HepG2 (cell line): ENCODE measurements around the gene GAB3. TPM values are rescaled to one million over a fixed set of nuclear protein-coding genes. Genes with fewer than 3 reads are reported as not detected.

Source experiments
- ATAC-seq: fragments of 200-7000 bp; cut with Tn5 transposase; 3 replicates; pipeline ENCODE4 v1.9.1; 2020; ENCODE audit warnings: mild to moderate bottlenecking, moderate library complexity
- BruUV-seq: library from RNA; stranded (reverse); fragments of 400-500 nt; replicated peaks from 2 replicates; lab custom pipeline; 2021; lab: Mats Ljungman, UMichigan
- CTCF ChIA-PET: fragments of 300-600 bp; formaldehyde crosslinking; extraction: SDS; loops from one replicate; lab custom pipeline; 2021; ENCODE audit warnings: low total read pairs, inconsistent platforms, low intra/inter-chr PET ratio; lab: Yijun Ruan, JAX
- POLR2A ChIA-PET: fragments of 350-600 bp; sonication (Branson Sonifier 250); formaldehyde crosslinking; loops from one replicate; lab custom pipeline; 2020; ENCODE audit warnings: antibody characterized with exemption, inconsistent platforms; lab: Yijun Ruan, JAX
- DNase-seq: peaks from one replicate; pipeline ENCODE4 v3.0.0-alpha.2; 2015; ENCODE audit warnings: low spot score
- FAIRE-seq: peaks from 3 replicates; lab custom pipeline; 2011; peaks lifted over from hg19 to GRCh38; lab: Jason Lieb, UNC
- H2AFZ ChIP-seq: one replicate; pipeline ENCODE4 v1.6.1; 2011; ENCODE audit warnings: low read length, inconsistent platforms
- H3K27ac ChIP-seq: fragments of 300-600 bp; 3 replicates; pipeline ENCODE4 v1.8.0; 2011; ENCODE audit warnings: mixed run types, mild to moderate bottlenecking, mixed read lengths, low read length, inconsistent platforms; ENCODE audit not compliant: insufficient read depth; ENCODE audit errors: extremely low read length
- H3K27me3 ChIP-seq, 2 experiments: fragments of 200-600 bp in 1 of 2; 2 replicates in 1 of 2; 3 replicates in 1 of 2; pipeline versions ENCODE4 v1.6.0 to v1.8.0; 2011; ENCODE audit warnings: low read length in 2 of 2, mild to moderate bottlenecking in 2 of 2, moderate library complexity in 2 of 2, inconsistent platforms in 1 of 2; ENCODE audit not compliant: insufficient read depth in 2 of 2, control insufficient read depth in 1 of 2
- H3K36me3 ChIP-seq, 2 experiments: fragments of 200-600 bp in 1 of 2; replicated peaks in 1 of 2; 2 replicates in 1 of 2; 3 replicates in 1 of 2; pipeline versions ENCODE4 v1.5.1 to v1.8.0; 2011; ENCODE audit warnings: low read length in 2 of 2, inconsistent platforms in 1 of 2; ENCODE audit not compliant: insufficient read depth in 2 of 2, control insufficient read depth in 1 of 2
- H3K4me1 ChIP-seq: 2 replicates; pipeline ENCODE4 v1.5.1; 2012; ENCODE audit warnings: low read length, inconsistent platforms; ENCODE audit not compliant: insufficient read depth
- H3K4me2 ChIP-seq: 2 replicates; pipeline ENCODE4 v1.6.0; 2011; ENCODE audit warnings: low read depth, low read length, inconsistent platforms
- H3K4me3 ChIP-seq, 3 experiments: fragments of 200-600 bp in 1 of 3; sonication (generic), shearing (Covaris generic) in 1 of 3; replicated peaks in 1 of 3; 2 replicates each; pipeline ENCODE4 v1.5.1; 2011 to 2016; ENCODE audit warnings: low read length in 3 of 3, inconsistent platforms in 2 of 3, low read depth in 2 of 3, mild to moderate bottlenecking in 2 of 3, control low read depth in 1 of 3, mixed read lengths in 1 of 3; ENCODE audit not compliant: insufficient read depth in 1 of 3
- H3K79me2 ChIP-seq: one replicate; pipeline ENCODE4 v1.6.1; 2011; ENCODE audit warnings: low read length, inconsistent platforms; ENCODE audit not compliant: insufficient read depth
- H3K9ac ChIP-seq: 2 replicates; pipeline ENCODE4 v1.6.0; 2011; ENCODE audit warnings: mild to moderate bottlenecking, low read depth, low read length, inconsistent platforms; ENCODE audit not compliant: insufficient read depth
- H3K9me3 ChIP-seq: 2 replicates; pipeline ENCODE4 v1.5.1; 2012; ENCODE audit warnings: mild to moderate bottlenecking, low read length
- H4K20me1 ChIP-seq: 2 replicates; pipeline ENCODE4 v1.6.0; 2011; ENCODE audit warnings: inconsistent platforms, mild to moderate bottlenecking, low read length, moderate library complexity; ENCODE audit not compliant: insufficient read depth
- ATRX ChIP-seq: sonication (generic); formaldehyde crosslinking; IDR thresholded peaks from 2 replicates; pipeline ENCODE4 v1.4.0; 2020; ENCODE audit warnings: missing genetic modification reagents, borderline replicate concordance
- MIXL1 ChIP-seq: IDR thresholded peaks from 2 replicates; pipeline ENCODE4 v1.6.1; 2016
- NKX3-1 ChIP-seq: sonication (generic); formaldehyde crosslinking; IDR thresholded peaks from 2 replicates; pipeline ENCODE4 v1.5.0; 2020; ENCODE audit warnings: missing genetic modification reagents
- SAFB2 ChIP-seq: sonication (generic); formaldehyde crosslinking; IDR thresholded peaks from 2 replicates; pipeline ENCODE4 v1.5.1; 2020; ENCODE audit warnings: missing genetic modification reagents, low read depth, mild to moderate bottlenecking, borderline replicate concordance
- ZNF619 ChIP-seq: sonication (generic); formaldehyde crosslinking; IDR thresholded peaks from 2 replicates; pipeline ENCODE4 v1.4.0; 2020; ENCODE audit warnings: mild to moderate bottlenecking, missing genetic modification reagents
- ZNF773 ChIP-seq: sonication (generic); formaldehyde crosslinking; IDR thresholded peaks from 2 replicates; pipeline ENCODE4 v1.4.0; 2020; ENCODE audit warnings: missing genetic modification reagents, borderline replicate concordance
- ZNF781 ChIP-seq: sonication (generic); formaldehyde crosslinking; IDR thresholded peaks from 2 replicates; pipeline ENCODE4 v1.5.1; 2020; ENCODE audit warnings: borderline replicate concordance, mild to moderate bottlenecking, missing genetic modification reagents; ENCODE audit errors: not compliant biosample characterization
- ZNF850 ChIP-seq: sonication (generic); formaldehyde crosslinking; conservative IDR thresholded peaks from 2 replicates; pipeline ENCODE4 v1.9.0; 2021; ENCODE audit warnings: mild to moderate bottlenecking, missing genetic modification reagents
- WGBS: methylation state at CpG from one replicate; pipeline ENCODE4 v1.1.6; 2017; ENCODE audit warnings: low lambda C conversion rate; 5-methylcytosine and 5-hydroxymethylcytosine counted together
- in situ Hi-C: cut with HindIII; loops from 2 replicates; pipeline ENCODE4 v1.10.0; 2017; ENCODE audit warnings: low pct_unique_long_range_greater_than_20kb; ENCODE audit not compliant: extremely low pct_ligation_motif_present
- intact Hi-C: fragments of 100-400 bp; cut with micrococcal nuclease; formaldehyde crosslinking; loops from one replicate; pipeline ENCODE4 v1.10.0; 2022; ENCODE audit not compliant: unreplicated experiment
- polyA plus RNA-seq, 8 experiments: library from polyadenylated mRNA; depleted of rRNA in 3 of 8; stranded (reverse) in 7 of 8; unstranded in 1 of 8; fragments of >200 nt; fragmentation: Illumina TruSeq in 4 of 8; extraction: Trizol in 4 of 8; gene quantifications; 2 replicates each; pipeline versions ENCODE4 v1.2.1 to v1.2.3, GENCODE V29; 2011 to 2016; ENCODE audit warnings: low read depth in 4 of 8, missing spikeins in 1 of 8, mixed read lengths in 1 of 8; ENCODE audit not compliant: insufficient read depth in 1 of 8
- total RNA-seq, 5 experiments: library from RNA; depleted of rRNA; stranded (reverse); fragments of >200 nt; fragmentation: Illumina TruSeq; extraction: Trizol; gene quantifications; 2 replicates each; pipeline ENCODE4 v1.2.3, GENCODE V29; 2016; ENCODE audit warnings: low read depth in 1 of 5
- TF ChIP-seq, protein P1 (sequence below): sonication (generic); formaldehyde crosslinking; conservative IDR thresholded peaks from 2 replicates; pipeline ENCODE4 v1.5.0; 2020; ENCODE audit warnings: missing genetic modification reagents
- TF ChIP-seq, protein P2 (sequence below): sonication (generic); formaldehyde crosslinking; IDR thresholded peaks from 2 replicates; pipeline ENCODE4 v1.4.0; 2020; ENCODE audit warnings: missing genetic modification reagents, mild to moderate bottlenecking, borderline replicate concordance
- TF ChIP-seq, protein P3 (sequence below): sonication (generic); formaldehyde crosslinking; IDR thresholded peaks from 2 replicates; pipeline ENCODE4 v1.5.1; 2020; ENCODE audit warnings: mild to moderate bottlenecking, missing genetic modification reagents, moderate library complexity

GAB3 gene
- total and polyA plus RNA-seq, 2 of the 13 experiments (the other 11 are each of a cell fraction or from before 2014, with no cell fraction given) = not detected

DNA sequence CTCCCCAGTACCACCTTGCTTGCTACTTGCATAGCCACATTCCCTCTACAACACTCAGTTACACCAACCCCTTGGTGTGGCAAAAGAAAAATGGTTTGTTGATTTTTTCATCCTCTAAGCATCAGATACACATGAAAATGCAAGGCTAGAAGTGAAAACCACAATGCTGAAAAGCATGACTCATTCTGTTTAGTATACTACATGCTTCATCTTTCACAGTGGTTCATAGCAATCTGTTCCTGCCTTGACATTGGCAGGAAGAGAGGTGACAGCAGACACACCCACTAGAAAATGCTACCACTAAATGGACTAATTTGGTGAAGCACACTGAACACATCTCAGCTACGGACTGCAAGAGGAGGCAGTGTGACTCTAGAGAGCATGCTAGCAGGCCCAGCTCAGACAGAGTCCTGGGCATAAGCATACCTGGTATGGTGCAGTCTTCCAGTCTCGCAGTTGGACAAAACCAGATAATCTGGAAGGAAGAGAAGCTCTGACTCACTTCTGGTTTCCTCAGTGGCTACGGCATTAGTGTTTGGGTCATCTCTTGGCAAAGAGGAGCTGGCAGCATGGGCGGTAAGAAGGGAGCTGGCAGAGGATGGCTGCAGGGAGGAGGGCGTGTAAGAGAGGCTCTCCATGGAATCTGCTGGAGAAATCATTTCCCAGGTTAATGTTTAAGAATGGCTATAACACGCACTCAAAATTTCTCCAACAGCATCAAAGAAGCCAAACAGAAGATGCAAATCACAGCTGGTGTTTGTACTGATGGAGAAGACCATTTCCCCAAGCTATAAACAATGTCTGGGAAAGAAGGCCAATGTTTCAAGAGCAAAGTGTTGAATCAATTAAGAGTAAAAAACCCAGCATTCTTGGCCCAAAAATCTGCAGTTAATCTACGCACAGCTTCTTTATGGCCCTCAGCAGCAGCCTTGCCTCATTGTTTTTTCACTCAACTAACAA is 37.8 kb downstream of the GAB3 start:
- WGBS = 11% methylated on average over 6 of the region's 7 CpGs

More for the DNA sequence above, 37.8 kb downstream of the GAB3 start:
- Histone ChIP-seq H3K4me2 (no peak overlapping the region), H3K9me3 (no peaks in the 10 kb centered on the region), H3K9ac (no peak overlapping the region), H3K36me3 (no peaks in the 10 kb centered on the region), H3K79me2 (no peaks in the 10 kb centered on the region), H3K27ac (no peak overlapping the region), H2AFZ (no peak overlapping the region), H3K4me1 (no peaks in the 10 kb centered on the region), H3K27me3 (no peaks in the 10 kb centered on the region), H3K4me3 (no peak overlapping the region), H4K20me1 (no peaks in the 10 kb centered on the region)
- TF ChIP-seq, protein P1, sequence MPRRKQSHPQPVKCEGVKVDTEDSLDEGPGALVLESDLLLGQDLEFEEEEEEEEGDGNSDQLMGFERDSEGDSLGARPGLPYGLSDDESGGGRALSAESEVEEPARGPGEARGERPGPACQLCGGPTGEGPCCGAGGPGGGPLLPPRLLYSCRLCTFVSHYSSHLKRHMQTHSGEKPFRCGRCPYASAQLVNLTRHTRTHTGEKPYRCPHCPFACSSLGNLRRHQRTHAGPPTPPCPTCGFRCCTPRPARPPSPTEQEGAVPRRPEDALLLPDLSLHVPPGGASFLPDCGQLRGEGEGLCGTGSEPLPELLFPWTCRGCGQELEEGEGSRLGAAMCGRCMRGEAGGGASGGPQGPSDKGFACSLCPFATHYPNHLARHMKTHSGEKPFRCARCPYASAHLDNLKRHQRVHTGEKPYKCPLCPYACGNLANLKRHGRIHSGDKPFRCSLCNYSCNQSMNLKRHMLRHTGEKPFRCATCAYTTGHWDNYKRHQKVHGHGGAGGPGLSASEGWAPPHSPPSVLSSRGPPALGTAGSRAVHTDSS = no peak
- no peak for TF ChIP-seq NKX3-1 (CRISPR knock-in tag)
- TF ChIP-seq ZNF850 = no peak
- TF ChIP-seq ZNF781 (CRISPR knock-in tag) = no peak
- no peak for TF ChIP-seq ZNF773 (CRISPR knock-in tag)
- TF ChIP-seq MIXL1 (CRISPR knock-in tag) = no peak
- TF ChIP-seq SAFB2 (CRISPR knock-in tag) = no peak
- TF ChIP-seq ATRX (CRISPR knock-in tag) = no peak
- TF ChIP-seq, protein P2, sequence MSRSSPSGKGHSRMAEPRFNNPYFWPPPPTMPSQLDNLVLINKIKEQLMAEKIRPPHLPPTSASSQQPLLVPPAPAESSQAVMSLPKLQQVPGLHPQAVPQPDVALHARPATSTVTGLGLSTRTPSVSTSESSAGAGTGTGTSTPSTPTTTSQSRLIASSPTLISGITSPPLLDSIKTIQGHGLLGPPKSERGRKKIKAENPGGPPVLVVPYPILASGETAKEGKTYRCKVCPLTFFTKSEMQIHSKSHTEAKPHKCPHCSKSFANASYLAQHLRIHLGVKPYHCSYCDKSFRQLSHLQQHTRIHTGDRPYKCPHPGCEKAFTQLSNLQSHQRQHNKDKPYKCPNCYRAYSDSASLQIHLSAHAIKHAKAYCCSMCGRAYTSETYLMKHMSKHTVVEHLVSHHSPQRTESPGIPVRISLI = no peak
- no peak for TF ChIP-seq ZNF619
- TF ChIP-seq, protein P3, sequence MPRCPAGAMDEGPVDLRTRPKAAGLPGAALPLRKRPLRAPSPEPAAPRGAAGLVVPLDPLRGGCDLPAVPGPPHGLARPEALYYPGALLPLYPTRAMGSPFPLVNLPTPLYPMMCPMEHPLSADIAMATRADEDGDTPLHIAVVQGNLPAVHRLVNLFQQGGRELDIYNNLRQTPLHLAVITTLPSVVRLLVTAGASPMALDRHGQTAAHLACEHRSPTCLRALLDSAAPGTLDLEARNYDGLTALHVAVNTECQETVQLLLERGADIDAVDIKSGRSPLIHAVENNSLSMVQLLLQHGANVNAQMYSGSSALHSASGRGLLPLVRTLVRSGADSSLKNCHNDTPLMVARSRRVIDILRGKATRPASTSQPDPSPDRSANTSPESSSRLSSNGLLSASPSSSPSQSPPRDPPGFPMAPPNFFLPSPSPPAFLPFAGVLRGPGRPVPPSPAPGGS (CRISPR knock-in tag) = no peak
- in situ Hi-C loops = no loop called here
- intact Hi-C loops = no loop called here
- FAIRE-seq (no peak), DNase-seq (no peak), ATAC-seq (no peak)
- ChIA-PET CTCF (no interaction called here), POLR2A (no interaction called here)
- no TSS peak for BruUV-seq
